Parathyroid adenoma (tissue), 2 donors: ENCODE data around the gene FCER1A.
"Not testable (repeated sequence)": the region's sequence is repeated elsewhere in the genome, so short reads cannot be mapped to it uniquely, and the experiment has no call there.

Source experiments
- H2AFZ ChIP-seq: fragments of 300-600 bp; sonication (generic); one replicate; pipeline ENCODE4 v1.7.0; 2017; ENCODE audit warnings: antibody characterized with exemption, mild to moderate bottlenecking
- H3K27ac ChIP-seq: fragments of 300-600 bp; sonication (generic); one replicate; pipeline ENCODE4 v1.7.0; 2017
- H3K27me3 ChIP-seq: fragments of 300-600 bp; sonication (generic); one replicate; pipeline ENCODE4 v1.7.0; 2017; ENCODE audit warnings: low read length; ENCODE audit not compliant: control insufficient read depth, insufficient read depth
- H3K36me3 ChIP-seq: fragments of 300-600 bp; sonication (generic); one replicate; pipeline ENCODE4 v1.7.0; 2017; ENCODE audit warnings: low read length; ENCODE audit not compliant: control insufficient read depth, insufficient read depth
- H3K4me1 ChIP-seq: fragments of 300-600 bp; sonication (generic); one replicate; pipeline ENCODE4 v1.7.0; 2017; ENCODE audit warnings: control low read depth
- H3K4me2 ChIP-seq: fragments of 300-600 bp; sonication (generic); one replicate; pipeline ENCODE4 v1.7.0; 2017; ENCODE audit warnings: low read length
- H3K4me3 ChIP-seq: fragments of 300-600 bp; sonication (generic); one replicate; pipeline ENCODE4 v1.7.0; 2017; ENCODE audit warnings: low read depth, low read length
- H3K79me2 ChIP-seq: fragments of 300-600 bp; sonication (generic); one replicate; pipeline ENCODE4 v1.7.0; 2017; ENCODE audit warnings: control low read depth
- H3K9ac ChIP-seq: fragments of 300-600 bp; sonication (generic); one replicate; pipeline ENCODE4 v1.7.0; 2017; ENCODE audit warnings: mild to moderate bottlenecking
- H3K9me3 ChIP-seq: fragments of 300-600 bp; sonication (generic); one replicate; pipeline ENCODE4 v1.7.0; 2017; ENCODE audit warnings: low read length; ENCODE audit not compliant: control insufficient read depth
- CTCF ChIP-seq: fragments of 300-600 bp; sonication (generic); IDR thresholded peaks from one replicate; pipeline ENCODE4 v1.7.0; 2017; ENCODE audit warnings: antibody characterized with exemption, mild to moderate bottlenecking
- donor health status: primary hyperparathyroidism.

The FCER1A gene

GRCh38 chr1:159341736-159342135 lies 39.6 kb downstream of the FCER1A start:
- Histone ChIP-seq H3K4me1 (no peaks in the 10 kb centered on the region), H3K27me3 (no peaks in the 10 kb centered on the region), H3K4me2 (no peak overlapping the region), H3K36me3 (no peaks in the 10 kb centered on the region), H3K4me3 (no peak overlapping the region), H2AFZ (no peak overlapping the region), H3K27ac (no peak overlapping the region), H3K9ac (no peak overlapping the region), H3K79me2 (no peaks in the 10 kb centered on the region), H3K9me3 (no peaks in the 10 kb centered on the region)
- TF ChIP-seq CTCF, result no peak

GRCh38 chr1:159342761-159343425 lies 40.8 kb downstream of the FCER1A start:
- Histone ChIP-seq H3K4me1 (no peaks in the 10 kb centered on the region), H3K4me2 (no peak overlapping the region), H2AFZ (no peak overlapping the region), H3K9ac (no peak overlapping the region), H3K36me3 (no peaks in the 10 kb centered on the region), H3K27me3 (no peaks in the 10 kb centered on the region), H3K79me2 (no peaks in the 10 kb centered on the region), H3K9me3 (no peaks in the 10 kb centered on the region), H3K4me3 (no peak overlapping the region), H3K27ac (no peak overlapping the region)
- no peak for TF ChIP-seq CTCF

GRCh38 chr1:159349374-159349773 lies 47.2 kb downstream of the FCER1A start:
- H3K79me2 ChIP-seq, H3K36me3 ChIP-seq, H3K4me1 ChIP-seq, H3K4me2 ChIP-seq, H3K9ac ChIP-seq, H3K4me3 ChIP-seq, H3K27me3 ChIP-seq, H3K9me3 ChIP-seq, H2AFZ ChIP-seq, H3K27ac ChIP-seq: not testable (repeated sequence)

GRCh38 chr1:159352436-159352835 lies 50.3 kb downstream of the FCER1A start:
- H3K36me3 ChIP-seq, result no peaks in the 10 kb centered on the region
- no peak overlapping the region for H3K4me2 ChIP-seq
- H3K9me3 ChIP-seq, result no peaks in the 10 kb centered on the region
- H3K27me3 ChIP-seq, result no peaks in the 10 kb centered on the region
- no peak overlapping the region for H3K9ac ChIP-seq
- H2AFZ ChIP-seq, result no peak overlapping the region
- no peaks in the 10 kb centered on the region for H3K4me1 ChIP-seq
- no peaks in the 10 kb centered on the region for H3K79me2 ChIP-seq
- H3K4me3 ChIP-seq, result no peak overlapping the region
- H3K27ac ChIP-seq, result no peak overlapping the region
- no peak for TF ChIP-seq CTCF
